ENCODE results near the gene NOC4L.

The NOC4L gene

GRCh38 chr12:132154341-132154761, 10.1 kb downstream of the NOC4L start:
- Histone ChIP-seq H3K4me3 (ENCODE audit: low read depth, low read length) (no peak overlapping the region), H3K9me3 (ENCODE audit: control insufficient read depth, insufficient read depth, low read length) (no peaks in the 10 kb centered on the region), H3K27me3 (ENCODE audit: control insufficient read depth, insufficient read depth, low read length) (no peaks in the 10 kb centered on the region), H3K36me3 (ENCODE audit: control insufficient read depth, insufficient read depth, low read length) (peaks cover 37% of the 10 kb centered on the region), H3K4me1 (ENCODE audit: control insufficient read depth, insufficient read depth, low read length) (no peaks in the 10 kb centered on the region), H3K9ac (ENCODE audit: low read depth, low read length) (no peak overlapping the region)

DNA sequence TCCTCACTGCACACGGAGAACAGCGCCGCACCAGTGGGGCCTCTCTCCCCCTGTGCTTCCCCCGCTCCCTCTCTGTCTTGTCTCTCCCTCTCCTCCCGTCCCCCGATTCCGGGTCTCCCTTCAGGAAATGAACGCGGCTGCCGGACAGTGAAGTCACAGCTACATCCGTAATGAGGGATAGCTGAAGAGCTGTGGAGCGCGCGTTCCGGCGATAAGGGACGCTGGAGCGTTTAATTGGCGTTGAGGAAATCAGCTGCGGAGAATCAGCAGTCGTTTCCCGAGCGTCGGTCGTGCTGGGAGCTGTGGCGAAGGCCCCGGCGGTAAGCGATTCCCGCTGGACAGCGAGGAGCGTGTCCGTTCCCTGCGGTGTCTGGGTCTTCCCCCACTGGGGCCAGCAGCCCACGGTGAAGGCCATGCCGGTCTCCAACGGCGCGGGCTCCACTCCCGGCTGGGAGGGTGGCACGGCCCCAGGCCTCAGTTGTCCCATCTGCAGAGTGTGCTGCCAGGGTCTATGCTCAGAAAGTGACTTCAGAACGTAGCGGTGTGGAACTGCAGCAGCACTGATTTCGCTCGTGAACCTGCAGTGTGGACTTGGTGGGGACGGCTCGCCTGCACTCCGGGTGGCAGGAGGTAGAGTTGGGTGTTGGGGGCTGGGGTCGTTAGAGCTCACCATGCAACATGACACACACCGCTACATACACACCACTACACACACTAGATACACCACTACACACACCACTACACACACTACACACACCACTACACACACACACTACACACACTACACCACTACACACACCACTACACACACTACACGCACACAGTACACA, 10.9 kb downstream of the NOC4L start:
- no peak overlapping the region for H3K4me3 ChIP-seq (ENCODE audit: low read depth, low read length)
- H3K9ac ChIP-seq (ENCODE audit: low read depth, low read length) = no peak overlapping the region
- no peaks in the 10 kb centered on the region for H3K9me3 ChIP-seq (ENCODE audit: control insufficient read depth, insufficient read depth, low read length)
- no peaks in the 10 kb centered on the region for H3K4me1 ChIP-seq (ENCODE audit: control insufficient read depth, insufficient read depth, low read length)
- H3K36me3 ChIP-seq (ENCODE audit: control insufficient read depth, insufficient read depth, low read length) = peaks cover 37% of the 10 kb centered on the region
- H3K27me3 ChIP-seq (ENCODE audit: control insufficient read depth, insufficient read depth, low read length) = no peaks in the 10 kb centered on the region

- peaks cover 35% of the 10 kb centered on the region for H3K36me3 ChIP-seq (ENCODE audit: control insufficient read depth, insufficient read depth, low read length)
- no peaks in the 10 kb centered on the region for H3K4me1 ChIP-seq (ENCODE audit: control insufficient read depth, insufficient read depth, low read length)
- no peak overlapping the region for H3K9ac ChIP-seq (ENCODE audit: low read depth, low read length)
- H3K27me3 ChIP-seq (ENCODE audit: control insufficient read depth, insufficient read depth, low read length) = no peaks in the 10 kb centered on the region
- no peak overlapping the region for H3K4me3 ChIP-seq (ENCODE audit: low read depth, low read length)
- H3K9me3 ChIP-seq (ENCODE audit: control insufficient read depth, insufficient read depth, low read length) = no peaks in the 10 kb centered on the region
Observed at GRCh38 chr12:132155771-132156572, 11.7 kb downstream of the NOC4L start.

DNA sequence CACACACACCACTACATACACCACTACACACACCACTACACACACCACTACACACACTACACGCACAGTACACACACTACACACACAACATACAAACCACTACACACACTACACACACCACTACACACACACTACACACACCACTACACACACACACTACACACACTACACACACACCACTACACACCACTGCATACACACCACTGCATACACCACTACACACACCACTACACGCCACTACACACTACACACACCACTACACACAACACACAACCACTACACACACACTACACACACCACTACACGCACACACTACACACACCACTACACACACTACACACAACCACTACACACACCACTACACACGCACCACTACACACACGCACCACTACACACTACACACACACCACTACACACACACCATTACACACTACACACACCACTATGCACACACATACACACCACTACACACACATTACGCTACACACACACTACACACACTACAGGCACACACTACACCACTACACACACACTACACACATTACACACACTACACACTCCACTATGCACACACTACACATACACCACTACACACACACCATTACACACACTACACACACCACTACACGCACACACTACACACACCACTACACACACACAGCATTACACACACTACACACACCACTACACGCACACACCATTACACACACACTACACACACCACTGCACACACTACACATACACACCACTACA, 12.5 kb downstream of the NOC4L start:
- H3K9me3 ChIP-seq (ENCODE audit: control insufficient read depth, insufficient read depth, low read length) = no peaks in the 10 kb centered on the region
- no peak overlapping the region for H3K9ac ChIP-seq (ENCODE audit: low read depth, low read length)
- H3K27me3 ChIP-seq (ENCODE audit: control insufficient read depth, insufficient read depth, low read length) = no peaks in the 10 kb centered on the region
- H3K36me3 ChIP-seq (ENCODE audit: control insufficient read depth, insufficient read depth, low read length) = peaks cover 30% of the 10 kb centered on the region
- H3K4me3 ChIP-seq (ENCODE audit: low read depth, low read length) = no peak overlapping the region
- H3K4me1 ChIP-seq (ENCODE audit: control insufficient read depth, insufficient read depth, low read length) = no peaks in the 10 kb centered on the region

DNA sequence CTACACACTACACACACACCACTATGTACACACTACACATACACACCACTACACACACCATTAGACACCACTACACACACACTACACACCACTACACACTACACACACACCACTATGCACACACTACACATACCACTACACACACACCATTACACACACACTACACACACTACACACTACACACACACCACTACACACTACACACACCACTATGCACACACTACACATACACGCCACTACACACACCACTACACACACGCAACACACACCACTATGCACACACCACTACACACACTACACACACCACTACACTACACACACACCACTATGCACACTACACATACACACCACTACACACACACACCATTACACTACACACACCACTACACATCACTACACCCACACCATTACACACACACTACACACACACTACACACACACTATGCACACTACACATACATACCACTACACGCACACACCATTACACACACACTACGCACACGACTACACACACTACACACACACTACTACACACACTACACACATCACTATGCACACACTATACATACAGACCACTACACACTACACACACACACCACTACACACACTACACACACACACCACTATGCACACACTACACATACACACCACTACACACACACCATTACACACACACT, 13.6 kb downstream of the NOC4L start:
- peaks cover 22% of the 10 kb centered on the region for H3K36me3 ChIP-seq (ENCODE audit: control insufficient read depth, insufficient read depth, low read length)
- no peaks in the 10 kb centered on the region for H3K27me3 ChIP-seq (ENCODE audit: control insufficient read depth, insufficient read depth, low read length)
- no peak overlapping the region for H3K4me3 ChIP-seq (ENCODE audit: low read depth, low read length)
- no peaks in the 10 kb centered on the region for H3K4me1 ChIP-seq (ENCODE audit: control insufficient read depth, insufficient read depth, low read length)
- no peaks in the 10 kb centered on the region for H3K9me3 ChIP-seq (ENCODE audit: control insufficient read depth, insufficient read depth, low read length)
- no peak overlapping the region for H3K9ac ChIP-seq (ENCODE audit: low read depth, low read length)

- H3K4me1 ChIP-seq (ENCODE audit: control insufficient read depth, insufficient read depth, low read length) = no peaks in the 10 kb centered on the region
- no peak overlapping the region for H3K9ac ChIP-seq (ENCODE audit: low read depth, low read length)
- peaks cover 22% of the 10 kb centered on the region for H3K36me3 ChIP-seq (ENCODE audit: control insufficient read depth, insufficient read depth, low read length)
Observed at GRCh38 chr12:132158677-132159554, 14.7 kb downstream of the NOC4L start.

GRCh38 chr12:132159555-132160003, 15.3 kb downstream of the NOC4L start:
- no peak overlapping the region for H3K9ac ChIP-seq (ENCODE audit: low read depth, low read length)

More at GRCh38 chr12:132158677-132159554, 14.7 kb downstream of the NOC4L start:
- Histone ChIP-seq H3K9me3 (ENCODE audit: control insufficient read depth, insufficient read depth, low read length) (no peaks in the 10 kb centered on the region), H3K27me3 (ENCODE audit: control insufficient read depth, insufficient read depth, low read length) (no peaks in the 10 kb centered on the region), H3K4me3 (ENCODE audit: low read depth, low read length) (no peak overlapping the region)

GRCh38 chr12:132160016-132160415, 15.8 kb downstream of the NOC4L start:
- no peak overlapping the region for H3K4me3 ChIP-seq (ENCODE audit: low read depth, low read length)
- no peak overlapping the region for H3K9ac ChIP-seq (ENCODE audit: low read depth, low read length)
- H3K27me3 ChIP-seq (ENCODE audit: control insufficient read depth, insufficient read depth, low read length) = no peaks in the 10 kb centered on the region
- peaks cover 22% of the 10 kb centered on the region for H3K36me3 ChIP-seq (ENCODE audit: control insufficient read depth, insufficient read depth, low read length)
- no peaks in the 10 kb centered on the region for H3K9me3 ChIP-seq (ENCODE audit: control insufficient read depth, insufficient read depth, low read length)
- no peaks in the 10 kb centered on the region for H3K4me1 ChIP-seq (ENCODE audit: control insufficient read depth, insufficient read depth, low read length)

More at GRCh38 chr12:132159555-132160003, 15.3 kb downstream of the NOC4L start:
- Histone ChIP-seq H3K4me3 (ENCODE audit: low read depth, low read length) (no peak overlapping the region), H3K4me1 (ENCODE audit: control insufficient read depth, insufficient read depth, low read length) (no peaks in the 10 kb centered on the region), H3K27me3 (ENCODE audit: control insufficient read depth, insufficient read depth, low read length) (no peaks in the 10 kb centered on the region), H3K36me3 (ENCODE audit: control insufficient read depth, insufficient read depth, low read length) (peaks cover 22% of the 10 kb centered on the region), H3K9me3 (ENCODE audit: control insufficient read depth, insufficient read depth, low read length) (no peaks in the 10 kb centered on the region)

DNA sequence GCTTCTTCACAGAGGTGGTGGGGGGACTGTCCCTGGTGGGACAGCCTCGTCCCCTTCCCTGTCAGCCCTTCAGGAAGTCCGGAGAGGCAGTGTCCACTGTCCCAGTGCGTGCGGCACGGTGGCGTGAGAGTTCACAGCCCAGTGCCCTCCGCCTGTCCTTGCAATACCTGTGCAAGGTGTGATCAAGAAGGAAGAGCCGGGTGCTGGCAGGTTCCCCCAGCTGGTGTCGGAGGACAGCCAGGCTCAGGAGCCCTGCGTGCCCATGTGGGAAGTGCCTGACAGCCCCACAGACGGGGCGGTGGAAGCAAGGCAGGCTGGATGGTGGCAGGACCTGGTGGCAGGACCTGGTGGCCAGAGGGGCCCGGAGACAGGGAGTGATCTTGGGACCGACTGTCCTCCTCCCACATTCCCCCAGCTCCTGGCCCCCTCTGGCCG, 16.4 kb downstream of the NOC4L start:
- no peak overlapping the region for H3K9ac ChIP-seq (ENCODE audit: low read depth, low read length)
- H3K4me1 ChIP-seq (ENCODE audit: control insufficient read depth, insufficient read depth, low read length) = no peaks in the 10 kb centered on the region
- H3K4me3 ChIP-seq (ENCODE audit: low read depth, low read length) = no peak overlapping the region
- no peaks in the 10 kb centered on the region for H3K27me3 ChIP-seq (ENCODE audit: control insufficient read depth, insufficient read depth, low read length)
- H3K36me3 ChIP-seq (ENCODE audit: control insufficient read depth, insufficient read depth, low read length) = peaks cover 22% of the 10 kb centered on the region
- H3K9me3 ChIP-seq (ENCODE audit: control insufficient read depth, insufficient read depth, low read length) = no peaks in the 10 kb centered on the region

GRCh38 chr12:132161036-132161781, 17.0 kb downstream of the NOC4L start:
- Histone ChIP-seq H3K4me3 (ENCODE audit: low read depth, low read length) (no peak overlapping the region), H3K27me3 (ENCODE audit: control insufficient read depth, insufficient read depth, low read length) (no peaks in the 10 kb centered on the region), H3K9me3 (ENCODE audit: control insufficient read depth, insufficient read depth, low read length) (no peaks in the 10 kb centered on the region), H3K36me3 (ENCODE audit: control insufficient read depth, insufficient read depth, low read length) (peaks cover 16% of the 10 kb centered on the region), H3K9ac (ENCODE audit: low read depth, low read length) (no peak overlapping the region), H3K4me1 (ENCODE audit: control insufficient read depth, insufficient read depth, low read length) (no peaks in the 10 kb centered on the region)

Data from iPS-15b (cell line).